ENCODE data around the gene CTSD.

- TF ChIP-seq CTCF (IDR thresholded peaks at IDR 0.05) = no peak
- TF ChIP-seq POLR2A (IDR thresholded peaks at IDR 0.05) = no peak
Measured at GRCh38 chr11:1731451-1732059, 32.2 kb downstream of the CTSD start.
